Measurements from ENCODE around the gene C1orf185. TPM values are rescaled to one million over a fixed set of nuclear protein-coding genes. Genes with fewer than 3 reads are reported as not detected.

The C1orf185 gene
- polyA plus RNA-seq, 1 donor (not counting 4 experiments of a cell fraction or from before 2014, with no cell fraction given) = not detected

DNA sequence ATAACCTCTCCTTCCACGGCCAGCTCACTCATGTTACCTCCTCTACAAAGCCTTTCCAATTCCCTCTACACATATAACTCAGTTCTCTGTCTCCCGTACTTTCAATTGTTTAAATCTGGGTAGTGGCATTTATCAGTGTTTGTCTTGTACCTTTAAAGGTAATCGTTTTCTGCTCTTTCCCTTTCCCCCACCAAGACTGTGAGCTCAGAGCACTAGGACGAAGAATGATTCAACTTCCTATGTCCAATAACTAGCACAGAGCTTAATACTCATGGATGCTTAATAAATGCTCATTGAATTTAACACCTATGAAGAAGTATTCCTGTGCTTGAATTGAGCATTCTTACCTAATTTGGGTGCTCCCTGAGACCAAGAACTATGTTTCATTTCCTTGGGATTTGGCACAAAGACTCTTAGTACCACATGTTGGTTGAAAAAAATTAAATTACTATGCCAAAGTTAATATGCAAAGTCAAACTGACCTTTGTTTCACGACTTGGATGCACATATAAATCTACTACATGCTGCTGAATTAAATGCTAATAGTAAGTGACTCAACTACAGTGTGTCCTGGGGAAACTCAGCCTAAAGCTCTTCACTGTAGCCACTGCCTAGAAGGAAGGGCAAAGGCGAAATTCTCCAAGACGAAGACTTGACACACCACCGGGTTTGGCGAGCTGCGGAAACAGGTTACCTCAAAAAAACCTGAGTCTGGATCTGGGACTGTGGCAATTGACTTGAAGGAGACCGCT is 30.6 kb upstream of the C1orf185 start:
- Histone ChIP-seq H3K9ac (ENCODE audit: control insufficient read depth, extremely low read depth, insufficient read depth, low read length) (no peak overlapping the region), H3K4me3 (ENCODE audit: control insufficient read depth in 2 of 3, extremely low read depth in 1 of 3, insufficient read depth in 2 of 3, low read depth in 1 of 3, low read length in 3 of 3) (peak overlapping the region in 1 of 3 experiments; percentile 27)

DNA sequence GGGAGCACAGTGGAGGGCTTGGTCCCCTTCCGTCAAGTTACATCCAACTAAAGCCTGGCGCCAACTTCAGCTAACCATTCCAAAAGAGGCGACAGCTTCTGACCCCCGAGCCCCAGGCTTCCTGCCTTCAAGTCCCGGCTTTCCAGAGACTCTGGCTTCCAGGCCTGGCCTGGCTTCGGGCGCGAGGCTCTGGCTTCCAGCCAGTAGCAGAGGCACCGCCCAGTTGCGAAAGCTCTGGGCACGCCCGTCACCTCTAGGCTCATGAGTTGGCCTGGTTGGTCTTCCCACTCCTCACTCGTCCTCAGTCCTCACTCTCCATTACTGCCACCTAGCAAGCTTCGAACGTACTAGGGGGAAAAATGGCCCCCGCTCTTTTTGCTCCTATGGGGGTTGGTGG is 30.0 kb upstream of the C1orf185 start:
- H3K36me3 ChIP-seq (ENCODE audit: control insufficient read depth in 2 of 2, extremely low read depth in 1 of 2, insufficient read depth in 2 of 2, low read length in 2 of 2) = no peaks in the 10 kb centered on the region
- no peaks in the 10 kb centered on the region for H4K20me1 ChIP-seq (ENCODE audit: control insufficient read depth, extremely low read depth, insufficient read depth, low read length)
- H3K27ac ChIP-seq (ENCODE audit: control insufficient read depth, insufficient read depth, low read length) = peak overlapping the region; percentile 20
- H3K9me3 ChIP-seq (ENCODE audit: control insufficient read depth, low read depth, low read length) = no peaks in the 10 kb centered on the region
- no peak for TF ChIP-seq EZH2 (IDR thresholded peaks at IDR 0.05; ENCODE audit: low read length)
- TF ChIP-seq, protein P1, sequence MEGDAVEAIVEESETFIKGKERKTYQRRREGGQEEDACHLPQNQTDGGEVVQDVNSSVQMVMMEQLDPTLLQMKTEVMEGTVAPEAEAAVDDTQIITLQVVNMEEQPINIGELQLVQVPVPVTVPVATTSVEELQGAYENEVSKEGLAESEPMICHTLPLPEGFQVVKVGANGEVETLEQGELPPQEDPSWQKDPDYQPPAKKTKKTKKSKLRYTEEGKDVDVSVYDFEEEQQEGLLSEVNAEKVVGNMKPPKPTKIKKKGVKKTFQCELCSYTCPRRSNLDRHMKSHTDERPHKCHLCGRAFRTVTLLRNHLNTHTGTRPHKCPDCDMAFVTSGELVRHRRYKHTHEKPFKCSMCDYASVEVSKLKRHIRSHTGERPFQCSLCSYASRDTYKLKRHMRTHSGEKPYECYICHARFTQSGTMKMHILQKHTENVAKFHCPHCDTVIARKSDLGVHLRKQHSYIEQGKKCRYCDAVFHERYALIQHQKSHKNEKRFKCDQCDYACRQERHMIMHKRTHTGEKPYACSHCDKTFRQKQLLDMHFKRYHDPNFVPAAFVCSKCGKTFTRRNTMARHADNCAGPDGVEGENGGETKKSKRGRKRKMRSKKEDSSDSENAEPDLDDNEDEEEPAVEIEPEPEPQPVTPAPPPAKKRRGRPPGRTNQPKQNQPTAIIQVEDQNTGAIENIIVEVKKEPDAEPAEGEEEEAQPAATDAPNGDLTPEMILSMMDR (optimal IDR thresholded peaks at IDR 0.05 in 1 of 3, IDR thresholded peaks at IDR 0.05 in 1 of 3, conservative IDR thresholded peaks at IDR 0.05 in 1 of 3; ENCODE audit: extremely low read depth in 1 of 3, insufficient read depth in 2 of 3, low read length in 3 of 3) = no peak
- H3K79me2 ChIP-seq (ENCODE audit: control insufficient read depth, insufficient read depth, low read length) = no peaks in the 10 kb centered on the region
- H3K4me2 ChIP-seq (ENCODE audit: control insufficient read depth, extremely low read depth, insufficient read depth, low read depth, low read length) = peak overlapping the region; percentile 33
- dilution Hi-C loops (cut with MboI; ENCODE audit: extremely low pct_ligation_motif_present, low sequenced_read_pairs) = no loop called here
- H3K4me3 ChIP-seq (ENCODE audit: control insufficient read depth in 2 of 3, extremely low read depth in 1 of 3, insufficient read depth in 2 of 3, low read depth in 1 of 3, low read length in 3 of 3) = no peak overlapping the region
- no peak for FAIRE-seq
- H3K9ac ChIP-seq (ENCODE audit: control insufficient read depth, extremely low read depth, insufficient read depth, low read length) = no peak overlapping the region
- peaks cover 28% of the 10 kb centered on the region for H3K4me1 ChIP-seq (ENCODE audit: control insufficient read depth, extremely low read depth, insufficient read depth, low read length)
- no peaks in the 10 kb centered on the region for H3K27me3 ChIP-seq (ENCODE audit: control insufficient read depth, extremely low read depth, insufficient read depth, low read length)
- DNase-seq (ENCODE audit: low read depth, low spot score) = no peak
- H3K9me1 ChIP-seq (ENCODE audit: control insufficient read depth, extremely low read depth, insufficient read depth, low read length) = no peaks in the 10 kb centered on the region
- peak overlapping the region; percentile 62 for H2AFZ ChIP-seq (ENCODE audit: control insufficient read depth, low read length)

More for the DNA sequence above, 30.6 kb upstream of the C1orf185 start:
- H3K36me3 ChIP-seq (ENCODE audit: control insufficient read depth in 2 of 2, extremely low read depth in 1 of 2, insufficient read depth in 2 of 2, low read length in 2 of 2) = no peaks in the 10 kb centered on the region
- no peak for DNase-seq (ENCODE audit: low read depth, low spot score)
- H3K4me2 ChIP-seq (ENCODE audit: control insufficient read depth, extremely low read depth, insufficient read depth, low read depth, low read length) = peak overlapping the region; percentile 52
- H3K79me2 ChIP-seq (ENCODE audit: control insufficient read depth, insufficient read depth, low read length) = no peaks in the 10 kb centered on the region
- no peaks in the 10 kb centered on the region for H4K20me1 ChIP-seq (ENCODE audit: control insufficient read depth, extremely low read depth, insufficient read depth, low read length)
- peak; percentile 34 for FAIRE-seq
- peaks cover 28% of the 10 kb centered on the region for H3K4me1 ChIP-seq (ENCODE audit: control insufficient read depth, extremely low read depth, insufficient read depth, low read length)
- H3K27ac ChIP-seq (ENCODE audit: control insufficient read depth, insufficient read depth, low read length) = peak overlapping the region; percentile 20
- TF ChIP-seq EZH2 (IDR thresholded peaks at IDR 0.05; ENCODE audit: low read length) = no peak
- TF ChIP-seq, protein P1 (optimal IDR thresholded peaks at IDR 0.05 in 1 of 3, IDR thresholded peaks at IDR 0.05 in 1 of 3, conservative IDR thresholded peaks at IDR 0.05 in 1 of 3; ENCODE audit: extremely low read depth in 1 of 3, insufficient read depth in 2 of 3, low read length in 3 of 3) = no peak
- H3K9me1 ChIP-seq (ENCODE audit: control insufficient read depth, extremely low read depth, insufficient read depth, low read length) = no peaks in the 10 kb centered on the region
- H2AFZ ChIP-seq (ENCODE audit: control insufficient read depth, low read length) = peak overlapping the region; percentile 62
- dilution Hi-C loops (cut with MboI; ENCODE audit: extremely low pct_ligation_motif_present, low sequenced_read_pairs) = no loop called here
- no peaks in the 10 kb centered on the region for H3K27me3 ChIP-seq (ENCODE audit: control insufficient read depth, extremely low read depth, insufficient read depth, low read length)
- H3K9me3 ChIP-seq (ENCODE audit: control insufficient read depth, low read depth, low read length) = no peaks in the 10 kb centered on the region
